ENCODE measurements around the gene C10orf90. TPM values are rescaled to one million over a fixed set of nuclear protein-coding genes. Genes with fewer than 3 reads are reported as not detected.

C10orf90 gene
- total RNA-seq, 4 donors from 2014 or later = 0.33 to 1.2 (median 1.1) TPM; not detected in 1

- TF ChIP-seq, protein P1, sequence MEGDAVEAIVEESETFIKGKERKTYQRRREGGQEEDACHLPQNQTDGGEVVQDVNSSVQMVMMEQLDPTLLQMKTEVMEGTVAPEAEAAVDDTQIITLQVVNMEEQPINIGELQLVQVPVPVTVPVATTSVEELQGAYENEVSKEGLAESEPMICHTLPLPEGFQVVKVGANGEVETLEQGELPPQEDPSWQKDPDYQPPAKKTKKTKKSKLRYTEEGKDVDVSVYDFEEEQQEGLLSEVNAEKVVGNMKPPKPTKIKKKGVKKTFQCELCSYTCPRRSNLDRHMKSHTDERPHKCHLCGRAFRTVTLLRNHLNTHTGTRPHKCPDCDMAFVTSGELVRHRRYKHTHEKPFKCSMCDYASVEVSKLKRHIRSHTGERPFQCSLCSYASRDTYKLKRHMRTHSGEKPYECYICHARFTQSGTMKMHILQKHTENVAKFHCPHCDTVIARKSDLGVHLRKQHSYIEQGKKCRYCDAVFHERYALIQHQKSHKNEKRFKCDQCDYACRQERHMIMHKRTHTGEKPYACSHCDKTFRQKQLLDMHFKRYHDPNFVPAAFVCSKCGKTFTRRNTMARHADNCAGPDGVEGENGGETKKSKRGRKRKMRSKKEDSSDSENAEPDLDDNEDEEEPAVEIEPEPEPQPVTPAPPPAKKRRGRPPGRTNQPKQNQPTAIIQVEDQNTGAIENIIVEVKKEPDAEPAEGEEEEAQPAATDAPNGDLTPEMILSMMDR (IDR thresholded peaks at IDR 0.05; ENCODE audit: low read depth) = no peak
These were observed 72.5 kb downstream of the C10orf90 start for GRCh38 chr10:126598009-126598408.

DNA sequence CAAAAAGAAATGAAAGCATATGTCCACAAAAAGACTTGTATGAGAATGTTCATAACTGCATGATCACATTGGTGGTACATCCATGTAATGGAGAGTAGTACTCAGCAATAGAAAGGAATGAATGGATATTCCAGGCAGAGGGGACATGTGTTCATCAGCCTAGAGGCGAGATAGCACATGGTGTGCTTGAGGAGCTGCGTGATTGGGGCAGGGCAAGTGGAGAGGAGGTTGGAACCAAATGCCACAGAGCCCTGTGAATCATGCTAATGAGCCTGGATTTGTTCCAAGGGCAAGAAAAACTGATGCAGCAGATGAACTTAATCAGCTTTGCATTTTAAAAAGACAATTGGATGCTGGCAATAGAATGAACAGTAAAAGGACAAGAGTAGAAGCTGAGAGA, 73.3 kb downstream of the C10orf90 start:
- TF ChIP-seq, protein P1 (IDR thresholded peaks at IDR 0.05; ENCODE audit: low read depth) = no peak

DNA sequence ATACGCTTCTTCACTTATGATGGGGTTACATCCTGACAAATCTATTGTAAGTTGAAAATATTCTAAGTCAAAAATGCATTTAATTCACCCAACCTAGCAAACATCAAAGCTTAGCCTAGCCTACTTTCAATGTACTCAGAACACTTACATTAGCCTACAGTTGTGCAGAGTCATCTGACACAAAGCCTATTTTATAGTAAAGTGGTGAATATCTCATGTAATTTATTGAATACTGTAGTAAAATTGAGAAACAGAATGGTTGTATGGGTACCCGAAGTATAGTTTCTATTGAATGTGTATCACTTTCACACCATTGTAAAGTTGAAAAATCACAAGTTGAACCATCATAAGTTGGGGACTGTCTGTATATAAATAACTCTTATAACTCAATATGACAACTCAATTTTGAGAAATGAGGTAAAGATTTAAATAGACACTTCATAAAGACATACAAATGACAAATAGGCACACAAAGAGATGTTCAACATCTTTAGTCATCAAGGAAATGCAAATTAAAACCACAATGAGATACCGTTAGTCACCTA, 73.9 kb downstream of the C10orf90 start:
- TF ChIP-seq, protein P1 (IDR thresholded peaks at IDR 0.05; ENCODE audit: low read depth) = no peak

GRCh38 chr10:126595160-126595559, 75.3 kb downstream of the C10orf90 start:
- TF ChIP-seq, protein P1 (IDR thresholded peaks at IDR 0.05; ENCODE audit: low read depth) = no peak

GRCh38 chr10:126593968-126594701, 76.4 kb downstream of the C10orf90 start:
- TF ChIP-seq, protein P1 (IDR thresholded peaks at IDR 0.05; ENCODE audit: low read depth) = no peak

- TF ChIP-seq, protein P1 (IDR thresholded peaks at IDR 0.05; ENCODE audit: low read depth) = no peak
These were observed 77.6 kb downstream of the C10orf90 start for GRCh38 chr10:126592901-126593300.

DNA sequence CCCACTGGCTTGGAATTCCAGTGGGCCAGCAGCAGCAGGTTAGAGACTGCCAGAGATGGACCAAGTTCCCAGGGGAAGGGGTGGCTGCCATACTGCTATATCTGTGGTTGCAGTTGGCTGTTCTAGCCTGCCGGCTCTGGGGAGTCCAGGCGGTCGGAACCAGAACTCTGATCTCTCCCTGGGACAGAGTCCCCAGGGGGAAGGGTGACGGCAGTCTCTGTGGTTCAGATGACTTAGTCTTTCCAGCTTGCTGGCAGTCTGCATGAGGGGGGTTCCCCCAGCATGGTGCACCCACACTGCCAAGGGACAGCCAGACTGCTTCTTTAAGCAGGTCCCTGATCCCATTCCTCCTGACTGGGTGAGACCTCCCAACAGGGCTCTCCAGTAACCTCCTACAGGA, 82.5 kb downstream of the C10orf90 start:
- TF ChIP-seq, protein P1 (IDR thresholded peaks at IDR 0.05; ENCODE audit: low read depth) = no peak
